HEK293T (cell line): ENCODE measurements around the gene MAPK9.

Experiments used
- ARNT ChIP-seq: fragments of 450-650 bp; IDR thresholded peaks from 2 replicates; pipeline ENCODE4 v1.6.1; 2017; ENCODE audit warnings: mild to moderate bottlenecking
- BHLHE40 ChIP-seq: fragments of 450-650 bp; IDR thresholded peaks from 2 replicates; pipeline ENCODE4 v1.6.1; 2016; ENCODE audit warnings: mild to moderate bottlenecking, moderate library complexity, borderline replicate concordance
- ELF4 ChIP-seq: fragments of 450-650 bp; IDR thresholded peaks from 2 replicates; pipeline ENCODE4 v1.6.1; 2017; ENCODE audit warnings: antibody characterized with exemption
- HDGF ChIP-seq: fragments of 450-650 bp; IDR thresholded peaks from 2 replicates; pipeline ENCODE4 v1.6.1; 2017; ENCODE audit warnings: antibody characterized with exemption, borderline replicate concordance
- SP1 ChIP-seq: fragments of 450-650 bp; IDR thresholded peaks from 2 replicates; pipeline ENCODE4 v1.6.1; 2017

- TF ChIP-seq ARNT (no peak), SP1 (no peak), BHLHE40 (no peak), ELF4 (no peak), HDGF (no peak)
These were observed 32.6 kb downstream of the MAPK9 start for GRCh38 chr5:180259260-180259611.
